Gastroesophageal sphincter (tissue), 3 donors: ENCODE results near the gene FGFRL1.

Source experiments
- EP300 ChIP-seq: sonication (generic); formaldehyde crosslinking; IDR thresholded peaks from one replicate; pipeline ENCODE4 v1.6.1; 2017; ENCODE audit warnings: antibody characterized with exemption, mild to moderate bottlenecking
- POLR2A ChIP-seq, 2 donors: fragments of 450-650 bp; IDR thresholded peaks; one replicate each; pipeline ENCODE4 v1.6.1; 2017; ENCODE audit warnings: antibody characterized with exemption in 2 of 2, mild to moderate bottlenecking in 2 of 2, moderate library complexity in 1 of 2
- TF ChIP-seq, protein P1 (sequence below), 4 experiments: fragments of 200-600 bp in 2 of 4; fragments of 450-650 bp in 2 of 4; sonication (generic) in 1 of 4; IDR thresholded peaks; one replicate each; pipeline ENCODE4 v1.5.1; 2017 to 2019; ENCODE audit warnings: antibody characterized with exemption in 4 of 4, mild to moderate bottlenecking in 2 of 4, moderate library complexity in 2 of 4

DNA sequence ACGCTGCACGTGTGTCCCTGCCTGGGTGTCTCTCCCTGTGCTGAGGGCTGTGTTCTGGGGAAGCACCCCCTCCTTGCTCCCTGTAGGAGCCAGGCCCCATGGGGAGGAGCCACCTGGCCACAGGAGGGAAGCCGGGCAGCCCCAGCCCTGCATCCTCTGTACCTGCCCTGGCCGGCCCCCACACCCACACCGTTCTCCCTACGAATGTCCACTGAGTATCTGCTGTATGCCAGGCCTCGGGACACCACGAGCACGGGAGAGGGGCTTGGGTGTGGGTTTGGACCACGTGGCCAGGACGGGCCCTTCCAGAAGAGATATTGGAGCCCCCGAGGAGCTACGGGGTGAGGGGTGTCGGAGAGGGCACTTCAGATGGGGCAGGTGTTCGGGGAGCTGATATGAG lies 6.3 kb downstream of the FGFRL1 start:
- TF ChIP-seq POLR2A (IDR thresholded peaks at IDR 0.05) (no peak), EP300 (no peak)
- TF ChIP-seq, protein P1, sequence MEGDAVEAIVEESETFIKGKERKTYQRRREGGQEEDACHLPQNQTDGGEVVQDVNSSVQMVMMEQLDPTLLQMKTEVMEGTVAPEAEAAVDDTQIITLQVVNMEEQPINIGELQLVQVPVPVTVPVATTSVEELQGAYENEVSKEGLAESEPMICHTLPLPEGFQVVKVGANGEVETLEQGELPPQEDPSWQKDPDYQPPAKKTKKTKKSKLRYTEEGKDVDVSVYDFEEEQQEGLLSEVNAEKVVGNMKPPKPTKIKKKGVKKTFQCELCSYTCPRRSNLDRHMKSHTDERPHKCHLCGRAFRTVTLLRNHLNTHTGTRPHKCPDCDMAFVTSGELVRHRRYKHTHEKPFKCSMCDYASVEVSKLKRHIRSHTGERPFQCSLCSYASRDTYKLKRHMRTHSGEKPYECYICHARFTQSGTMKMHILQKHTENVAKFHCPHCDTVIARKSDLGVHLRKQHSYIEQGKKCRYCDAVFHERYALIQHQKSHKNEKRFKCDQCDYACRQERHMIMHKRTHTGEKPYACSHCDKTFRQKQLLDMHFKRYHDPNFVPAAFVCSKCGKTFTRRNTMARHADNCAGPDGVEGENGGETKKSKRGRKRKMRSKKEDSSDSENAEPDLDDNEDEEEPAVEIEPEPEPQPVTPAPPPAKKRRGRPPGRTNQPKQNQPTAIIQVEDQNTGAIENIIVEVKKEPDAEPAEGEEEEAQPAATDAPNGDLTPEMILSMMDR (IDR thresholded peaks at IDR 0.05): no peak
